ENCODE results near the gene RTN3.
A peak's percentile ranks its signal among the peaks of the same experiment; 100 is the strongest.
"Not testable (repeated sequence)": the region's sequence is repeated elsewhere in the genome, so short reads cannot be mapped to it uniquely, and the experiment has no call there.

The RTN3 gene

GRCh38 chr11:63681321-63682065 lies at the start of gene RTN3:
Gene RTN3 (plus strand): TSS chr11:63681500. CDS start chr11:63681637, 137 bp downstream.
- peak; percentile 95 to 98 (median 96) for DNase-seq (ENCODE audit: low read depth in 3 of 3)

GRCh38 chr11:63635762-63636465 lies 45.4 kb upstream of the RTN3 start:
- DNase-seq (ENCODE audit: low read depth in 3 of 3): peak; percentile 33 to 57 (median 51)

- not testable (repeated sequence) for DNase-seq (ENCODE audit: low read depth in 3 of 3)
Measured at GRCh38 chr11:63638436-63638835, 42.9 kb upstream of the RTN3 start.

- no peak for DNase-seq (ENCODE audit: low read depth in 3 of 3)
Measured at GRCh38 chr11:63639199-63639832, 42.0 kb upstream of the RTN3 start.

- DNase-seq (ENCODE audit: low read depth in 3 of 3): no peak
Measured at GRCh38 chr11:63641727-63642126, 39.6 kb upstream of the RTN3 start.

- DNase-seq (ENCODE audit: low read depth in 3 of 3): no peak
Measured at GRCh38 chr11:63643205-63643604, 38.1 kb upstream of the RTN3 start.

GRCh38 chr11:63652671-63653070 lies 28.6 kb upstream of the RTN3 start:
- DNase-seq (ENCODE audit: low read depth in 3 of 3): no peak

GRCh38 chr11:63660972-63661371 lies 20.3 kb upstream of the RTN3 start:
- no peak for DNase-seq (ENCODE audit: low read depth in 3 of 3)

GRCh38 chr11:63663809-63664208 lies 17.5 kb upstream of the RTN3 start:
- no peak for DNase-seq (ENCODE audit: low read depth in 3 of 3)

GRCh38 chr11:63666874-63667273 lies 14.4 kb upstream of the RTN3 start:
- DNase-seq (ENCODE audit: low read depth in 3 of 3): no peak

- DNase-seq (ENCODE audit: low read depth in 3 of 3): no peak
Measured at GRCh38 chr11:63667995-63668795, 13.1 kb upstream of the RTN3 start.

- no peak for DNase-seq (ENCODE audit: low read depth in 3 of 3)
Measured at GRCh38 chr11:63670096-63670432, 11.2 kb upstream of the RTN3 start.

GRCh38 chr11:63670433-63671321 lies 10.6 kb upstream of the RTN3 start:
- DNase-seq (ENCODE audit: low read depth in 3 of 3): no peak

- peak; percentile 87 to 94 (median 94) for DNase-seq (ENCODE audit: low read depth in 3 of 3)
Measured at GRCh38 chr11:63671322-63672155, 9.8 kb upstream of the RTN3 start, which contains the start of gene ATL3. Gene ATL3 (minus strand): TSS chr11:63671376. CDS start chr11:63671335, 41 bp downstream.

GRCh38 chr11:63672156-63672463 lies 9.2 kb upstream of the RTN3 start:
- no peak for DNase-seq (ENCODE audit: low read depth in 3 of 3)

GRCh38 chr11:63672936-63673539 lies 8.3 kb upstream of the RTN3 start:
- DNase-seq (ENCODE audit: low read depth in 3 of 3): no peak

- no peak for DNase-seq (ENCODE audit: low read depth in 3 of 3)
Measured at GRCh38 chr11:63673579-63673978, 7.7 kb upstream of the RTN3 start.

- no peak for DNase-seq (ENCODE audit: low read depth in 3 of 3)
Measured at GRCh38 chr11:63680834-63681320, 423 bp upstream of the RTN3 start.
